ENCODE data around the gene VAV1. TPM values are rescaled to one million over a fixed set of nuclear protein-coding genes. Genes with fewer than 3 reads are reported as not detected.

VAV1 gene
- total RNA-seq, 4 donors from 2014 or later = 9.4 to 18.9 (median 13.5) TPM

GRCh38 chr19:6737873-6738786, 34.4 kb upstream of the VAV1 start:
- ATAC-seq (ENCODE audit: low FRiP score) (no peak), DNase-seq (ENCODE audit: low spot score) (peak; percentile 87)
- TF ChIP-seq, protein P1, sequence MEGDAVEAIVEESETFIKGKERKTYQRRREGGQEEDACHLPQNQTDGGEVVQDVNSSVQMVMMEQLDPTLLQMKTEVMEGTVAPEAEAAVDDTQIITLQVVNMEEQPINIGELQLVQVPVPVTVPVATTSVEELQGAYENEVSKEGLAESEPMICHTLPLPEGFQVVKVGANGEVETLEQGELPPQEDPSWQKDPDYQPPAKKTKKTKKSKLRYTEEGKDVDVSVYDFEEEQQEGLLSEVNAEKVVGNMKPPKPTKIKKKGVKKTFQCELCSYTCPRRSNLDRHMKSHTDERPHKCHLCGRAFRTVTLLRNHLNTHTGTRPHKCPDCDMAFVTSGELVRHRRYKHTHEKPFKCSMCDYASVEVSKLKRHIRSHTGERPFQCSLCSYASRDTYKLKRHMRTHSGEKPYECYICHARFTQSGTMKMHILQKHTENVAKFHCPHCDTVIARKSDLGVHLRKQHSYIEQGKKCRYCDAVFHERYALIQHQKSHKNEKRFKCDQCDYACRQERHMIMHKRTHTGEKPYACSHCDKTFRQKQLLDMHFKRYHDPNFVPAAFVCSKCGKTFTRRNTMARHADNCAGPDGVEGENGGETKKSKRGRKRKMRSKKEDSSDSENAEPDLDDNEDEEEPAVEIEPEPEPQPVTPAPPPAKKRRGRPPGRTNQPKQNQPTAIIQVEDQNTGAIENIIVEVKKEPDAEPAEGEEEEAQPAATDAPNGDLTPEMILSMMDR (IDR thresholded peaks at IDR 0.05) = no peak

DNA sequence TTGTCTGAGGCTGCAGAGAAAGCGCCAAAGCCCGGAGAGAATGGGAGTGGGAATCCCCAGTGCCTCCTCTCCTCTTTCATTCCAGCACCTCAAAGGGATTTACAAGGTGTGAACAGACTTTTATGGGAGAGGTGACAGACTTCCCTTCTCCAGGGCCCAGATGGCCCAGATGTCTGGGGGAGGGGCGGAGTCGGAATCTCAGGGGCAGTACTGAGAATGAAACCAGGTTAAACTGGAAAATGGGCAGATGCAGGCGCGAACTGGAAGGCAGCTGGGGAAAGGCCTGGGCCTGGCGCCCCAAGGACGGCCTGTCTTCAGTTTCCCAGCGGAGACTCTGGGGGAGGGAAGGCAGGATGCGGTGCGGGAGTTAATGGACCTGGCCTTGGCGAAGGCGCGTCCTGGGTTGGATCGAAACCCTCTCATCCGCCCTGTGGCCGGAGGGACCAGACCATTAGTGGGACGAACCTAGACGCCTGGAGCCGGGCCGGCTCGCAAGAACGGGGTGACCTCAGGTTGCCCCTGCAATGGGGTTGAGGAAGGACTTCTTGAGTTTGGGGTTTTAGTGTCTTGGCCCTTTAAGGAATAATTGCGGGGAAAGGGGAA, 33.6 kb upstream of the VAV1 start:
- TF ChIP-seq, protein P1 (IDR thresholded peaks at IDR 0.05) = no peak
- ATAC-seq (ENCODE audit: low FRiP score) (no peak), DNase-seq (ENCODE audit: low spot score) (no peak)

GRCh38 chr19:6739390-6739882, 33.1 kb upstream of the VAV1 start, which contains the start of gene TRIP10:
TSS of gene TRIP10 (plus strand) at chr19:6739680. CDS start at chr19:6739762, 82 bp downstream.
- TF ChIP-seq, protein P1 (IDR thresholded peaks at IDR 0.05) = no peak
- DNase-seq (ENCODE audit: low spot score) (no peak), ATAC-seq (ENCODE audit: low FRiP score) (no peak)

- DNase-seq (ENCODE audit: low spot score) = no peak
- peak; percentile 1 for ATAC-seq (ENCODE audit: low FRiP score)
- TF ChIP-seq, protein P1 (IDR thresholded peaks at IDR 0.05) = no peak
These were observed 32.5 kb upstream of the VAV1 start for GRCh38 chr19:6739883-6740588.

GRCh38 chr19:6740589-6741343, 31.7 kb upstream of the VAV1 start:
- DNase-seq (ENCODE audit: low spot score) = no peak
- peak; percentile 12 for ATAC-seq (ENCODE audit: low FRiP score)
- TF ChIP-seq, protein P1 (IDR thresholded peaks at IDR 0.05) = no peak

DNA sequence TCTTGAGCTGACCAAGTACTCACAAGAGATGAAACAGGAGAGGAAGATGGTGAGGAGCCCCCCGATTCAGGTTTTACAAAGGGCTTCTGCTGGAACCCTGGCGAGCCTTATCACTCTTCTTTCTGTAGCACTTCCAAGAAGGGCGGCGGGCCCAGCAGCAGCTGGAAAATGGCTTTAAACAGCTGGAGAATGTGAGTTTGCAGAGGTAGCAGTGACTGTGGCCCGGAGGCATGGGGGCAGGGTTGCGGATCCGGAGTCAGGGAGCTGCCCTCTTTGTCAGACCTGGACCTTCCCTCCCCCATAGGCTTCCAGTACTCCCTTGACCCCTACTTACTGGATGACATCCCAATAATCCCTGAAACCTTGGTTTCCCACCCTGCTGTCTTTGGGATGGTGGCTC, 29.4 kb upstream of the VAV1 start:
- TF ChIP-seq, protein P1 (IDR thresholded peaks at IDR 0.05) = no peak
- ATAC-seq (ENCODE audit: low FRiP score) (no peak), DNase-seq (ENCODE audit: low spot score) (no peak)
